HepG2 (cell line): Measurements from ENCODE around the gene WSCD2. TPM values are rescaled to one million over a fixed set of nuclear protein-coding genes. Genes with fewer than 3 reads are reported as not detected.

ENCODE experiments used
- ATAC-seq: fragments of 200-7000 bp; cut with Tn5 transposase; 3 replicates; pipeline ENCODE4 v1.9.1; 2020; ENCODE audit warnings: mild to moderate bottlenecking, moderate library complexity
- BruUV-seq: library from RNA; stranded (reverse); fragments of 400-500 nt; replicated peaks from 2 replicates; lab custom pipeline; 2021; lab: Mats Ljungman, UMichigan
- CTCF ChIA-PET: fragments of 300-600 bp; formaldehyde crosslinking; extraction: SDS; loops from one replicate; lab custom pipeline; 2021; ENCODE audit warnings: low total read pairs, inconsistent platforms, low intra/inter-chr PET ratio; lab: Yijun Ruan, JAX
- POLR2A ChIA-PET: fragments of 350-600 bp; sonication (Branson Sonifier 250); formaldehyde crosslinking; loops from one replicate; lab custom pipeline; 2020; ENCODE audit warnings: antibody characterized with exemption, inconsistent platforms; lab: Yijun Ruan, JAX
- DNase-seq: peaks from one replicate; pipeline ENCODE4 v3.0.0-alpha.2; 2015; ENCODE audit warnings: low spot score
- FAIRE-seq: peaks from 3 replicates; lab custom pipeline; 2011; peaks lifted over from hg19 to GRCh38; lab: Jason Lieb, UNC
- H2AFZ ChIP-seq: one replicate; pipeline ENCODE4 v1.6.1; 2011; ENCODE audit warnings: low read length, inconsistent platforms
- H3K27ac ChIP-seq: fragments of 300-600 bp; 3 replicates; pipeline ENCODE4 v1.8.0; 2011; ENCODE audit warnings: mixed run types, mild to moderate bottlenecking, mixed read lengths, low read length, inconsistent platforms; ENCODE audit not compliant: insufficient read depth; ENCODE audit errors: extremely low read length
- H3K27me3 ChIP-seq, 2 experiments: fragments of 200-600 bp in 1 of 2; 2 replicates in 1 of 2; 3 replicates in 1 of 2; pipeline versions ENCODE4 v1.6.0 to v1.8.0; 2011; ENCODE audit warnings: low read length in 2 of 2, mild to moderate bottlenecking in 2 of 2, moderate library complexity in 2 of 2, inconsistent platforms in 1 of 2; ENCODE audit not compliant: insufficient read depth in 2 of 2, control insufficient read depth in 1 of 2
- H3K36me3 ChIP-seq, 2 experiments: fragments of 200-600 bp in 1 of 2; replicated peaks in 1 of 2; 2 replicates in 1 of 2; 3 replicates in 1 of 2; pipeline versions ENCODE4 v1.5.1 to v1.8.0; 2011; ENCODE audit warnings: low read length in 2 of 2, inconsistent platforms in 1 of 2; ENCODE audit not compliant: insufficient read depth in 2 of 2, control insufficient read depth in 1 of 2
- H3K4me1 ChIP-seq: 2 replicates; pipeline ENCODE4 v1.5.1; 2012; ENCODE audit warnings: low read length, inconsistent platforms; ENCODE audit not compliant: insufficient read depth
- H3K4me2 ChIP-seq: 2 replicates; pipeline ENCODE4 v1.6.0; 2011; ENCODE audit warnings: low read depth, low read length, inconsistent platforms
- H3K4me3 ChIP-seq, 3 experiments: fragments of 200-600 bp in 1 of 3; sonication (generic), shearing (Covaris generic) in 1 of 3; replicated peaks in 1 of 3; 2 replicates each; pipeline ENCODE4 v1.5.1; 2011 to 2016; ENCODE audit warnings: low read length in 3 of 3, inconsistent platforms in 2 of 3, low read depth in 2 of 3, mild to moderate bottlenecking in 2 of 3, control low read depth in 1 of 3, mixed read lengths in 1 of 3; ENCODE audit not compliant: insufficient read depth in 1 of 3
- H3K79me2 ChIP-seq: one replicate; pipeline ENCODE4 v1.6.1; 2011; ENCODE audit warnings: low read length, inconsistent platforms; ENCODE audit not compliant: insufficient read depth
- H3K9ac ChIP-seq: 2 replicates; pipeline ENCODE4 v1.6.0; 2011; ENCODE audit warnings: mild to moderate bottlenecking, low read depth, low read length, inconsistent platforms; ENCODE audit not compliant: insufficient read depth
- H3K9me3 ChIP-seq: 2 replicates; pipeline ENCODE4 v1.5.1; 2012; ENCODE audit warnings: mild to moderate bottlenecking, low read length
- H4K20me1 ChIP-seq: 2 replicates; pipeline ENCODE4 v1.6.0; 2011; ENCODE audit warnings: inconsistent platforms, mild to moderate bottlenecking, low read length, moderate library complexity; ENCODE audit not compliant: insufficient read depth
- CTCF ChIP-seq: sonication (generic); formaldehyde crosslinking; IDR thresholded peaks from 2 replicates; pipeline ENCODE4 v1.5.0; 2020; ENCODE audit warnings: mild to moderate bottlenecking, missing genetic modification reagents, moderate library complexity
- FOXP4 ChIP-seq: sonication (generic); formaldehyde crosslinking; IDR thresholded peaks from 2 replicates; pipeline ENCODE4 v1.4.0; 2020; ENCODE audit warnings: missing genetic modification reagents
- GMEB1 ChIP-seq: sonication (generic); formaldehyde crosslinking; IDR thresholded peaks from 2 replicates; pipeline ENCODE4 v1.5.1; 2020; ENCODE audit warnings: missing genetic modification reagents, mild to moderate bottlenecking, borderline replicate concordance
- MTF1 ChIP-seq: sonication (generic); formaldehyde crosslinking; IDR thresholded peaks from 2 replicates; pipeline ENCODE4 v1.5.0; 2020; ENCODE audit warnings: missing genetic modification reagents
- ZNF292 ChIP-seq: sonication (generic); formaldehyde crosslinking; IDR thresholded peaks from 2 replicates; pipeline ENCODE4 v1.8.1; 2022; ENCODE audit warnings: mild to moderate bottlenecking, low read depth, missing genetic modification reagents, borderline replicate concordance
- ZNF333 ChIP-seq: sonication (generic); formaldehyde crosslinking; IDR thresholded peaks from 2 replicates; pipeline ENCODE4 v1.4.0; 2020; ENCODE audit warnings: mild to moderate bottlenecking, missing genetic modification reagents, borderline replicate concordance
- WGBS: methylation state at CpG from one replicate; pipeline ENCODE4 v1.1.6; 2017; ENCODE audit warnings: low lambda C conversion rate; 5-methylcytosine and 5-hydroxymethylcytosine counted together
- in situ Hi-C: cut with HindIII; loops from 2 replicates; pipeline ENCODE4 v1.10.0; 2017; ENCODE audit warnings: low pct_unique_long_range_greater_than_20kb; ENCODE audit not compliant: extremely low pct_ligation_motif_present
- intact Hi-C: fragments of 100-400 bp; cut with micrococcal nuclease; formaldehyde crosslinking; loops from one replicate; pipeline ENCODE4 v1.10.0; 2022; ENCODE audit not compliant: unreplicated experiment
- polyA plus RNA-seq, 8 experiments: library from polyadenylated mRNA; depleted of rRNA in 3 of 8; stranded (reverse) in 7 of 8; unstranded in 1 of 8; fragments of >200 nt; fragmentation: Illumina TruSeq in 4 of 8; extraction: Trizol in 4 of 8; gene quantifications; 2 replicates each; pipeline versions ENCODE4 v1.2.1 to v1.2.3, GENCODE V29; 2011 to 2016; ENCODE audit warnings: low read depth in 4 of 8, missing spikeins in 1 of 8, mixed read lengths in 1 of 8; ENCODE audit not compliant: insufficient read depth in 1 of 8
- total RNA-seq, 5 experiments: library from RNA; depleted of rRNA; stranded (reverse); fragments of >200 nt; fragmentation: Illumina TruSeq; extraction: Trizol; gene quantifications; 2 replicates each; pipeline ENCODE4 v1.2.3, GENCODE V29; 2016; ENCODE audit warnings: low read depth in 1 of 5

WSCD2 gene
- total and polyA plus RNA-seq, 2 of the 13 experiments (the other 11 are each of a cell fraction or from before 2014, with no cell fraction given), result not detected

GRCh38 chr12:108098374-108098773, 30.7 kb upstream of the WSCD2 start:
- Histone ChIP-seq H2AFZ (no peak overlapping the region), H3K9ac (no peak overlapping the region), H3K4me2 (no peak overlapping the region), H4K20me1 (no peaks in the 10 kb centered on the region), H3K9me3 (no peaks in the 10 kb centered on the region), H3K79me2 (no peaks in the 10 kb centered on the region), H3K27ac (no peak overlapping the region), H3K27me3 (no peaks in the 10 kb centered on the region; a peak in 2 of 5 replicates), H3K4me3 (no peak overlapping the region), H3K4me1 (no peaks in the 10 kb centered on the region), H3K36me3 (no peaks in the 10 kb centered on the region)
- in situ Hi-C loops, result no loop called here
- BruUV-seq, result no TSS peak
- FAIRE-seq (no peak), ATAC-seq (no peak), DNase-seq (no peak)
- intact Hi-C loops, result no loop called here
- WGBS, result 45% methylated on average over 8 of the region's 8 CpGs
- POLR2A ChIA-PET, result no interaction called here
- no peak for TF ChIP-seq MTF1 (CRISPR knock-in tag)
- TF ChIP-seq FOXP4, result no peak
- no peak for TF ChIP-seq ZNF292
- no peak for TF ChIP-seq GMEB1 (CRISPR knock-in tag)
- TF ChIP-seq, all 625 proteins: peak for 0
- CTCF ChIA-PET, result no interaction called here

- ATAC-seq (no peak), DNase-seq (no peak), FAIRE-seq (no peak)
- no peak overlapping the region for H3K4me2 ChIP-seq
- no TSS peak for BruUV-seq
- no peaks in the 10 kb centered on the region for H4K20me1 ChIP-seq
- H2AFZ ChIP-seq, result no peak overlapping the region
- WGBS, result 13% methylated on average over 3 of the region's 3 CpGs
- H3K36me3 ChIP-seq, result no peaks in the 10 kb centered on the region
- ChIA-PET CTCF (interaction anchor here (1.0 kb wide), 1 partner anchor 396 kb away, joined by 3 read pairs; no protein-coding TSS in a partner anchor), POLR2A (no interaction called here)
- no peaks in the 10 kb centered on the region; a peak in 2 of 5 replicates for H3K27me3 ChIP-seq
- no peak overlapping the region for H3K27ac ChIP-seq
- no peaks in the 10 kb centered on the region for H3K9me3 ChIP-seq
- H3K4me1 ChIP-seq, result no peaks in the 10 kb centered on the region
- intact Hi-C loops (no loop called here), in situ Hi-C loops (no loop called here)
- no peaks in the 10 kb centered on the region for H3K79me2 ChIP-seq
- no peak overlapping the region for H3K9ac ChIP-seq
- TF ChIP-seq ZNF333 (CRISPR knock-in tag), result no peak
- TF ChIP-seq CTCF (CRISPR knock-in tag), result peak; percentile 19; the same call in 1 of the 2 replicates
- H3K4me3 ChIP-seq, result no peak overlapping the region
Measured at GRCh38 chr12:108099073-108099472, 30.0 kb upstream of the WSCD2 start.
